HG02943 (cell line): ENCODE measurements around the gene COG5.
A peak's percentile ranks its signal among the peaks of the same experiment; 100 is the strongest.

Experiments used
- ATAC-seq: cut with Tn5 transposase; IDR thresholded peaks from one replicate; pipeline ENCODE4 v1.9.1; 2021; ENCODE audit warnings: mild to moderate bottlenecking, low read depth, moderate library complexity; ENCODE audit not compliant: unreplicated experiment

COG5 gene

DNA sequence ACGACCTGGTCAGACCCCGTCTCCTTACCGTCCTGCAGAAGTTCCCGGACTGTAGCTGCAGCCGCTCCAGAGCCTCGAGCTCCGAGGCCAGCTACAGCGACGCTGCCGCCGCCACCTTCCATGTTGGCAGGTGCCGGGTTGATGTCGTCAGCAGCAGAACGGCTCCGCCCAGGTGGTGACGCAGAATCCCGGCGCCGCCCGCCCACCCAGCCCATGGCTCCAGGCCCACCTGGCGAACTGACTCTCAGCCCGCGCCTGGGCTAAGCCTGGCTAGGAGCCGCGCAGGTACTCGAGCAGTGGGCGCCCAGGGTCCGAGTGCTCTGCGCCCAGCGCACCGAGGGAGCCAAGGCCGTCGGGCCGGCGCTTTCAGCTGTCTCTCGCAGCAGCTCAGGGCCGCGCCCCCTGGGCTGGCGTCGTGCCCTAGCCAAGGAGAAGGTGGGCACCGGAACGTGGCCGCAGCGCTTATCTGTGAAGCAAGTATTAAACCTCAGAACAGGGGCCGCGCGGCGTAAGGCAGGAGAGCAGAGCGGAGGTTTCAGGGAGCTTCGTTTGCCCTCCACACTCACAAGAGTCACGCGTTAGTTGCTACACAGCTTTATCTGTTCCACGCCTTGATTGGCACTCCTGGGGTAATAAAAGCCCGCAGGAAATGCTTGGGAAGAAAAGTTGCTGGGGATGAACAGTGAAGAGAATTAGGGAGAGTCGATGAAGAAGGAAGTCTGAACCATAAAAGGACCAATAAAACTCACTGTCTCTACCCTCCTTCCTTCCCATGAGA, at the start of gene COG5, which contains the start of gene DUS4L:
TSS of gene COG5 (minus strand) at position 146 of the 778 bp plus-strand sequence. CDS start at position 122, 24 bp downstream.
TSS of gene DUS4L (plus strand) at position 197 of the 778 bp plus-strand sequence. CDS start 3,100 bp downstream, outside the sequence.
- peak; percentile 95 for ATAC-seq

DNA sequence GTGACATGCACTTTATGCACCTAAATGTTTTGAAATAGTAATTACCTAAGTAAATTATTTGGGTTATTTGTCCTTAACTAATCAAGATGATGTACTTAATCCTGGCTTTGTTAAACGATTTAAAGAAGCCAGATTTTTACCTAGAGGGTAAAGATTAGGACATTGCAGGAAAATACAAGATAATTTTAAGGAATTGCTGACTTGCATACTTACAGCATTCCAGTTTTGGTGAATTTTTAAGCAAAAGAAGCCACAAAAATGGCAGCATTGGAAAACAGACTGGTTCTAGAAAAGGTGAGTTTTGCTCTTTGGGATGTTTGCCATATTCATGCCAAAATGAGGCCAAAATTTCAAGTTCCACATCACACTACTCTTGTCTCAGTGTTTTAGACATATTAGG, 49.7 kb upstream of the COG5 start:
- ATAC-seq: no peak

DNA sequence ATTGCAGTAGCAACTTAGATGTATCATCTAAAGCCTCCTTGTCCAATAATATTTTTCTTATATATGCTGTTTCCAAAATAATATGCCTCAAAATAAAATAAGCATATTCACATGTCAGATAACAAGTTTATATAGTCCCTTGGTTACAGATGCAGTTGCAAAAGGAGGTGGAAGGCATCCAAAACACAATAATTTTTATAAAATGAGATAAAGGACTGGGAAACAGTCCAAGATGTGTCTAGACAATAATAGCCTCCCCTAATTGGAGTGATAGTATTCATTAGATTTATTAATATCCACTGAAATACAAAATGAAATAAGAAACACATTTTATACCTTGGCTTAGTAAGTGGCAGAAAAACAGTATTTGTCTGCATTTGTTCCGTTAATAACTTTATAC, 46.6 kb upstream of the COG5 start:
- ATAC-seq: no peak

DNA sequence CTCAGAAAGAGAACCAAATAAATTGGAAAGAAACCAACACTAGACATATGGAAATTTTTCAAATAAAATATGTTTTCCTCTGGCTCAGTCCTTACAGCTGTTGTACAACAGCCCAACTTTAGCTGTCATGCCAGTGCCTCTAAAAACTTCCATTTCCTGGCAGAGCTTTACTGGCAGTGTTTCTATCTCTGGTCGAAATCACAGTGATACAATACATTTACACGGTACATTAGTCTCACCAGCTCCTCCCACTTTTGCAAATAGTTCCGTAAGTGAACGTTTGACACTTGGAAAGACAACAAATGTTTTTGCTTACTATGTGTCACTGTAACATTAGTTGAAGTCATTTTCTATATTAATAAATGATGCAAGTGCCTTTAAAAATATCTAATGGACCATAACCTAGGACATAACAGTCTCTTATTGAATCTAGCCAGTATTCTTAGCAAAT, 46.1 kb upstream of the COG5 start:
- no peak for ATAC-seq

- ATAC-seq: no peak
These were observed 42.6 kb upstream of the COG5 start for GRCh38 chr7:107606303-107606702.

GRCh38 chr7:107605218-107605815, 41.6 kb upstream of the COG5 start:
- ATAC-seq: no peak

- ATAC-seq: no peak
These were observed 37.1 kb upstream of the COG5 start for GRCh38 chr7:107600816-107601215.

- ATAC-seq: no peak
These were observed 35.5 kb upstream of the COG5 start for GRCh38 chr7:107599262-107599661.

DNA sequence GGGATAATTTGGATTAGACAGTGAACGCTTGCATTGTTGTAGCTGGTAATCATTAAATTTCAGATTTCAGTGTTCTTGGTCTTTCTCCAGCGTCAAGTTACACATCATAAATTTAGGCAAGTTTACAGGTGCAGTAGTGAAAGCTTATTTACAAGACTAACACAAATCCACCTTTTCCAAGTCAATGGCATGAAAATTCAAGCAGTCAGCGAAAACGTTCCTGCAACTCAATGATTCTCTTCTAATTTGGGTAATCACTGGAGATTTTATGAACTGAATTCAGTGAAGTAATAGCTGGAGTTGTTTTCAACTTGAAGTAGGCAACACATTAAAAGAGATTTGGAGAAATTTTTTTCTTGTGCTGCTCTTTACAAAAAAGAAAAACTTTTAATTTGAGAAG, 34.2 kb upstream of the COG5 start:
- ATAC-seq: no peak

DNA sequence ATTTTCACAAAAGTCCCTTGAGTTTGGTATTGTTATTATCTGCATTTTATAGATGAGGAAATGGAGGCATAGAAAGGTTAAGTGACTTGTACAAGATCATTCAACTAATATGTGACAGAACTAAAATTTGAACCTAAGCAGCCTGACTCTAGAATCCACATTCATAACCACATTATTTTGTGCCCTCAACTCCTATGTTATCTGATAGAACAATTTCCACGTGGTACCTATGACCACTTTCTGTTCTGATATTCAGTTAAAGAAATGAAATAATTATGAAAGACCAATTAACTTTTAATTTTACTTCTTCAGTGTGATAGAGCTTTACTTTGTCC, 33.8 kb upstream of the COG5 start:
- ATAC-seq: no peak

DNA sequence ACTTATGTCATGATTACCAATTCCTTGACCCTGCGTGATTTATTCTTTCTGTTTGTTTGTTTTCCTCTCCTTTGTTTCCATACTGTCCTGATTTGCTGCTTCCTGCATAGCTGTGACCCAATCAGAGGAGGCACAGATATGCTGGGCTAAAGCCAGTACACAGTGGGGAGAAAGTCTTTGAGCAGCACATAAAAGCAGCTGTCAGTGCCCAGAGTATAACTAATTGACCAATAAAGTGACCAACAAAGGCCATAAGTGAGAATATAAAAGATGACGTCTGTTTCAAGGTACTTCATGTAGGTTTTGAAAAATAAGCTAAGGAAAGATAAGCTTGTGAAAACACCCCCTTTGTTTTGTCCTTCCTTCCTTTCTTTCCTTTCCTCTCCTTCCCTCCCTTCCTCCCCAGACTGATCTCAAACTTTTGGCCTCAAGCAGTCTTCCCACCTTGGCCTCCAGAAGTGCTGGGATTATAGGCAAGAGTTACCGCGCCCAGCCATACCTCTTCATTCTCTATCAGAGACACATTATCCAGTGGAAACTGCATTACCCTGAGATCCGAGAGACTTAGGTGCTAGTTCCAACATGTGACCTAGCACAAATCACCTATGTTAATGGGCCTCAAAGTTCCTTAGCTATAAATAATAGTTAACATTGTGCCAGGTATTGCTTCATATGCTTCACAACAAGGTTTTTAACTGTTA, 33.3 kb upstream of the COG5 start:
- no peak for ATAC-seq

- no peak for ATAC-seq
These were observed 31.4 kb upstream of the COG5 start for GRCh38 chr7:107594961-107595737.

DNA sequence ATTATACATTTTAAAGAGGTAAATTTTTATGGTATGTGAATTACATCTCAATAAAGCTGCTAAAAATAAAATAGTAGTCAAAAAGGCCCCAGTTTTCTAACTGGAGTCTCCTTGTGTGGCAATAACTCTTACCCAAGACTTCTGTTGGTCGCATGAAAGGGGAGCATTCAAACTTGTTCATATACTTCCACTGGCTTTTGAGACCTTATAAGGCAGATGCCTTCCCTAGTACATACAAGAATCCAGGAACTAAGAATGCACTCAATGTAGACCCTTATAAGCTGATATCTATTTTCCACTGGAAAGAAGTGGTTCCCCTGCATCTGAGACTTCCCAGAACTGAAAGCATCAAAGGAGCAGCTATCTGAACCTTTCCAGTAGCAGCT, 29.3 kb upstream of the COG5 start:
- no peak for ATAC-seq

- no peak for ATAC-seq
These were observed 28.8 kb upstream of the COG5 start for GRCh38 chr7:107592361-107593024.

- ATAC-seq: no peak
These were observed 27.7 kb upstream of the COG5 start for GRCh38 chr7:107591421-107591820.

DNA sequence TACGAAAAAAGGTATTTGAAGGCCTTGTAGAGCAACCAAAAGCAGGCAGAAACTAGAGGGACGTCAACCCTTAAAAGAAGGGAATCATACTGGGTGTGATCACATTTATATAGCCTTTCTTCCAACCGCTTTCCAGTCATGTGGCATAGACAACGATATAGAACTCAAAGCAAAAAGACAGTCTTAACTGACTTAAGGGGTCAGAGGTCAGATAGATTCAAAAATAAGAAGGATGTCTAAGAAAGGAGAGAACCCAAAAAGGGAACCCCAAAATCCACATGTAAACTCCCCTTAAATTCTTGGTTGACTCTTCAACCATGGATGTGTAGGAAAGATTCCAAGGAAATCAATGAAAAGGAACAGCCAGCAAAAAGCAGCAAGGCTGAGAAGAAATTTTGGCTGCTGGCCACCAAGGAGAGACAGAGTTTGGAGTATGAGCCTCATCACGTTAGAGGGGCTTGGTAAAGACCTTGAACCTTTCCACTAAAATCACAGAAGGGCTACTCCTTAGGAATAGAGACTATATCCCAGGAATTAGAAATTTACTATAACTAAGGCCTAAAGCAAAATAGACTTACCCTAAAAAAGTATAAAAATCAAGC, 24.9 kb upstream of the COG5 start:
- ATAC-seq: no peak

GRCh38 chr7:107584716-107585115, 21.0 kb upstream of the COG5 start:
- no peak for ATAC-seq

GRCh38 chr7:107582875-107583274, 19.2 kb upstream of the COG5 start:
- no peak for ATAC-seq

GRCh38 chr7:107581387-107582013, 17.8 kb upstream of the COG5 start:
- no peak for ATAC-seq
